D721Med (cell line): Measurements from ENCODE around the gene SLC16A8.

ENCODE experiments used
- DNase-seq: peaks from one replicate; pipeline ENCODE4 v3.0.0; 2011; ENCODE audit warnings: low spot score; ENCODE audit not compliant: insufficient read length
- FAIRE-seq: peaks from 2 replicates; lab custom pipeline; 2011; peaks lifted over from hg19 to GRCh38; lab: Jason Lieb, UNC
- CTCF ChIP-seq: IDR thresholded peaks from 2 replicates; pipeline ENCODE4 v1.5.1; 2012; ENCODE audit warnings: mild to moderate bottlenecking, control low read depth; ENCODE audit not compliant: insufficient read depth; ENCODE audit errors: missing control alignments

Gene SLC16A8

GRCh38 chr22:38111925-38112355, 28.0 kb upstream of the SLC16A8 start:
- no peak for TF ChIP-seq CTCF
- DNase-seq (no peak), FAIRE-seq (no peak)

- no peak for FAIRE-seq
- no peak for DNase-seq
- TF ChIP-seq CTCF, result no peak
Observed at GRCh38 chr22:38110863-38111852, 27.2 kb upstream of the SLC16A8 start.

- TF ChIP-seq CTCF, result no peak
- DNase-seq (no peak), FAIRE-seq (no peak)
Observed at GRCh38 chr22:38110008-38110862, 26.3 kb upstream of the SLC16A8 start, which contains the start of gene BAIAP2L2. BAIAP2L2 (minus strand) TSS chr22:38110684; CDS start chr22:38110525, 159 bp downstream.

- FAIRE-seq, result no peak
- no peak for DNase-seq
- TF ChIP-seq CTCF, result no peak
Observed at GRCh38 chr22:38109371-38110001, 25.5 kb upstream of the SLC16A8 start.

GRCh38 chr22:38108561-38109319, 24.8 kb upstream of the SLC16A8 start:
- no peak for TF ChIP-seq CTCF
- DNase-seq (no peak), FAIRE-seq (no peak)

GRCh38 chr22:38107692-38108515, 23.9 kb upstream of the SLC16A8 start:
- no peak for TF ChIP-seq CTCF
- DNase-seq (no peak), FAIRE-seq (no peak)
